ENCODE results near the gene MBNL3.

GRCh38 chrX:132425744-132426318 is 63.0 kb downstream of the MBNL3 start:
- TF ChIP-seq EP300 (IDR thresholded peaks at IDR 0.05; ENCODE audit: low read depth) (no peak), CTCF (IDR thresholded peaks at IDR 0.05) (no peak), POLR2A (IDR thresholded peaks at IDR 0.05) (no peak)
